Regular cardiac myocyte (primary cell): ENCODE measurements around the gene STH. TPM values are rescaled to one million over a fixed set of nuclear protein-coding genes. Genes with fewer than 3 reads are reported as not detected.

Experiments used
- total RNA-seq: library from RNA; depleted of rRNA; stranded (reverse); fragments of >200 nt; gene quantifications from 2 replicates; pipeline ENCODE4 v1.2.3, GENCODE V29; 2014

The STH gene
- not detected in 2 replicates for total RNA-seq

GRCh38 chr17:45998987-45999899 lies at the start of gene STH:
TSS of gene STH (plus strand) at chr17:45999250. CDS start at chr17:45999280, 30 bp downstream.

Other genes with a start within 250 kb of the STH start
- not detected in 2 replicates for gene CRHR1, start 214.9 kb upstream of the STH start, total RNA-seq
- gene SPPL2C, start 154.4 kb upstream of the STH start, total RNA-seq = not detected in 2 replicates
- gene MAPT, start 104.7 kb upstream of the STH start, total RNA-seq = under 0.01 TPM in 2 replicates
- 67.1 and 163 TPM in 2 replicates for gene KANSL1, start 194.2 kb downstream of the STH start, total RNA-seq